ENCODE data around the gene CAPZA2. TPM values are rescaled to one million over a fixed set of nuclear protein-coding genes. Genes with fewer than 3 reads are reported as not detected.
A peak's percentile ranks its signal among the peaks of the same experiment; 100 is the strongest.

CAPZA2 gene
- total and polyA plus RNA-seq, 9 of the 15 experiments (the other 6 are each of a cell fraction or from before 2014, with no cell fraction given): 67.0 to 524 (median 176) TPM

- no peak for TF ChIP-seq ZNF280A (IDR thresholded peaks at IDR 0.05; ENCODE audit: low read depth, partially characterized antibody)
- no peak for TF ChIP-seq KAT2B (IDR thresholded peaks at IDR 0.05; ENCODE audit: low read depth, low read length)
- no peak for TF ChIP-seq CHD1 (IDR thresholded peaks at IDR 0.05; ENCODE audit: low read length)
- TF ChIP-seq ZBTB8A (IDR thresholded peaks at IDR 0.05; ENCODE audit: partially characterized antibody): no peak
Observed at GRCh38 chr7:116824449-116824848, 37.9 kb upstream of the CAPZA2 start (continued).

GRCh38 chr7:116828281-116828680 lies 34.1 kb upstream of the CAPZA2 start:
- in situ Hi-C loops (cut with MboI) (no loop called here), intact Hi-C loops (cut with micrococcal nuclease) (loop anchor here (5.0 kb wide), 2 partner anchors 99 to 299 kb away; no protein-coding TSS in a partner anchor)
- peak; percentile 67 for ATAC-seq
- Histone ChIP-seq H4K20me1 (replicated peaks; ENCODE audit: control insufficient read depth, insufficient read depth, low read length) (no peaks in the 10 kb centered on the region), H3K9ac (ENCODE audit: insufficient read depth in 1 of 2, low read depth in 2 of 2, low read length in 2 of 2) (no peak overlapping the region), H3K4me2 (ENCODE audit: insufficient read depth, low read length) (no peak overlapping the region), H3K27me3 (ENCODE audit: control insufficient read depth in 2 of 2, insufficient read depth in 2 of 2, low read length in 2 of 2) (peaks cover 4 to 18% of the 10 kb centered on the region in 2 experiments; a peak in 3 of 5 replicates), H3K27ac (ENCODE audit: extremely low read depth, low read depth, low read length) (no peak overlapping the region), H3K4me3 (no peak overlapping the region), H3K36me3 (ENCODE audit: control insufficient read depth, insufficient read depth, low read length) (no peaks in the 10 kb centered on the region), H3K9me1 (ENCODE audit: control insufficient read depth, insufficient read depth, low read length) (no peaks in the 10 kb centered on the region), H3K79me2 (ENCODE audit: control insufficient read depth, insufficient read depth, low read length) (no peaks in the 10 kb centered on the region), H2AFZ (ENCODE audit: low read depth, low read length) (no peak overlapping the region), H3K9me3 (replicated peaks; ENCODE audit: control insufficient read depth, insufficient read depth, low read depth, low read length) (0 out of 2 replicates have a peak, but pooled peaks cover 2% of the 10 kb centered on the region), H3K4me1 (replicated peaks in 1 of 2; ENCODE audit: control insufficient read depth in 2 of 2, insufficient read depth in 2 of 2, low read length in 2 of 2) (no peaks in the 10 kb centered on the region)
- no TSS peak for BruUV-seq (replicated peaks)
- no peak for FAIRE-seq
- CTCF ChIA-PET (ENCODE audit: low intra/inter-chr PET ratio): interaction anchor here (0.9 to 1.2 kb wide), 2 partner anchors 292 to 294 kb away, joined by 4 to 5 read pairs; no protein-coding TSS in a partner anchor
- no peak for DNase-seq (ENCODE audit: extremely low read depth in 1 of 4, low spot score in 3 of 4)
- WGBS (ENCODE audit: insufficient coverage, low coverage, missing lambda C conversion rate): 3% methylated on average over 4 of the region's 4 CpGs
- POLR2A ChIA-PET: interaction anchor here (1.1 kb wide), 1 partner anchor 21 kb away, joined by 4 read pairs; no protein-coding TSS in a partner anchor
- TF ChIP-seq ILF3 (IDR thresholded peaks at IDR 0.05; ENCODE audit: borderline replicate concordance) (no peak), TGIF2 (CRISPR knock-in tag; IDR thresholded peaks at IDR 0.05) (no peak), ZBTB43 (CRISPR knock-in tag; IDR thresholded peaks at IDR 0.05) (no peak), STAG1 (CRISPR knock-in tag; IDR thresholded peaks at IDR 0.05; ENCODE audit: borderline replicate concordance) (peak; percentile 16; the same call in 1 of the 2 replicates), SP2 (IDR thresholded peaks at IDR 0.05; ENCODE audit: extremely low read depth, low read depth, low read length, poor library complexity, severe bottlenecking) (no peak), MITF (IDR thresholded peaks at IDR 0.05) (no peak), MCM3 (IDR thresholded peaks at IDR 0.05) (no peak), TARDBP (IDR thresholded peaks at IDR 0.05) (no peak), NEUROD1 (IDR thresholded peaks at IDR 0.05; ENCODE audit: borderline replicate concordance, low read depth, low read length, partially characterized antibody) (no peak), KDM5B (IDR thresholded peaks at IDR 0.05; ENCODE audit: insufficient replicate concordance, low read depth, low read length) (no peak), RBFOX2 (IDR thresholded peaks at IDR 0.05; ENCODE audit: low read depth, low read length) (no peak), NBN (IDR thresholded peaks at IDR 0.05; ENCODE audit: low read depth) (no peak)

Data from K562 (cell line).